Middle frontal gyrus (tissue), 1 donor: Measurements from ENCODE around the gene MORF4L2.

ENCODE experiments used
- DNase-seq: peaks from one replicate; pipeline ENCODE4 v3.0.0-alpha.2; 2015; ENCODE audit warnings: low spot score; ENCODE audit errors: extremely low spot score

The MORF4L2 gene

DNA sequence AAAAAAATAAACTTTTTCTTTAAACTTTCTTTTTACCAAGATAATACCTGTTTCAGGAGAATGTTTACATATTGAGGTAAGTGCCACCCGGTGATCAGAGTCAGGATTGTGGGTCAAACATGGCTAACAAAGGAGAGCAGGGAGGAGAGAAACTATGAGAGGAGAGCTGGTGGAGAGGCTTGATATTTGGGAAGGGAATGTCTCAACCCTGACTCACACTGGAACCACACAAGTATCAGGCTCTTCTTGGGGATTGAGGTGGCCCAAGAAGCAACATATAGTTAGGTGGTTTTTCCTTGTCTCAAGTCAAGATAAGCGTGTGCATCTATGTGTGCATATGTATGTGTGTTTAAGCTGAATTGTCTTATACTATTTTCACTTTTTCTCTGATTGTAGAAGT, 51.1 kb downstream of the MORF4L2 start:
- DNase-seq: no peak

GRCh38 chrX:103631145-103631544, 55.4 kb downstream of the MORF4L2 start:
- DNase-seq: no peak

DNA sequence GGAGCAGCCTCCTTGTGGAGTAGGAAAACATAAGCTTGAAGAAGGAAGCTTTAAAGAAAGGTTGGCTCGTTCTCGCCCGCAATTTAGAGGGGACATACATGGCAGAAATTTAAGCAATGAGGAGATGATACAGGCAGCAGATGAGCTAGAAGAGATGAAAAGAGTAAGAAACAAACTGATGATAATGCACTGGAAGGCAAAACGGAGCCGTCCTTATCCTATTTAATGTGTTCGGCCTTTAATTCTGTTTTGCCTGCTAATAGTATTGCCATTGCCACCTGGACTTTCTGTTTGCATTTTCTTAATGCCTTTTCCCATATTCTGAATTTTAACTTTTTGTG, 56.4 kb downstream of the MORF4L2 start:
- no peak for DNase-seq

GRCh38 chrX:103629318-103630170, 57.0 kb downstream of the MORF4L2 start:
- DNase-seq: peak; percentile 33

DNA sequence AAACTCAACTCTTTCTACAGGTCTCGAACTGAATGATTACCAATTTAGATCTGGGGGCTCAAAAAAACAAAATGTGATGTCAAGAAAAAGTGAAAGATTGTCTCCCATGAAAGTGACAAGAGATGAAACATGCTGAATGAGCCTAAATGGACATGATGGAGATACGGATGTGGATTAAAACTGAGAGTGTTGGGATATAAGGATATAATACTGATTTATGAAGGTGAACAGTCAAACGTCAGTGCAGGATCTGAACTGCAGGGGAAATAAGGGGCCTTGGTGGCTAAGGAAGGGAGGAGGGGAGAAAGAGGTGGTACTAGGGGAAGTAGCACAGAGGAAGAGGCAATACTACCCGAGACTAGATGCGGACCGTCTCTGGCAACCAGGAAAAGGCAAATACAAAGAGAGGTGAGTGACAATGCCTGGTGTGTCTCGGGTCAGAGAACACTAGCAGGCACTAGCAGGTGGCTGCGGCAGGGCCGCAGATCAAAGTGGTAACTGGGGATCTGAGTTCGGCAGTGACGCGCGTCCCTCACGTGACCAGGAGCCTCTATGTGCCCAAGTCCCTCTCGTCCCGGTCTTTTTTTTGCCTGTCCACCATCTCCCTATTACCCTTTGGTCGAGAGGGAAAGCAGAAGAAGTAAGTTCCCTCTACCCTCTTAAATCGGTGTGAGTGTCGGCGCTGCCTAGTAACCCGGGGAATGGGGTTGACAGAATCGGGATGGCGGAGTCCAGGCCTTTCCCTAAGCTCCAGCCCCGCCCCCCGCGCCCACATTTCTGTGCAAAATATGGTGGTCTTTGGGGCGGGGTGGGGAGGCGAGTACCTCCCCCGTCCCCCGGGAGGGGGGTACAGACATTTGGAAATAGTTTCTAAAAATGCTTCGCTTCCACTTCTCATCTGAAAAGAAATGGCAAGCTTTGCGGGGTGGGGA, 57.8 kb downstream of the MORF4L2 start, which contains the start of gene TCEAL1:
TSS of gene TCEAL1 (plus strand) at position 590 of the 932 bp plus-strand sequence. CDS start 942 bp downstream, outside the sequence.
- peak; percentile 50 for DNase-seq

DNA sequence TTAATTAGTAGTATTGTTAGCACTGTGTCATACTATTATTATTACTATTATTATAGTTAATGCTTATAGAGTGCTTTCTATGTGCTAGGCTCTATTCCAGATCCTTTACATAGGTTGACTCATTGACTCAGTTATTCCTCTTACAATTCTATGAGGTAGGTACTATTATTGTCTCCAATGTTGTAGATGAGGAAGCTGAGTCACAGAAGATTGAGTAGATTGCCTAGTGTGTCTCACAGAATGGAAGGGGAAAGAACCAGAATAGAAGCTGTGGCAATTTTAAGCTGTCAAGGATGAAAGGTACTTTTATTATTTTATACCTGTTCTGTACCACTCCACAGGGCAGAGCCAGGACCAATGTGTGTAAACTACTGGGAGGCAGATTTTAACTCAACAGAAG, 59.6 kb downstream of the MORF4L2 start:
- DNase-seq: no peak
